Sigmoid colon (tissue), 7 donors: ENCODE results near the gene TRAF3. TPM values are rescaled to one million over a fixed set of nuclear protein-coding genes. Genes with fewer than 3 reads are reported as not detected.

ENCODE experiments used
- DNase-seq: peaks from one replicate; pipeline ENCODE4 v3.0.0-alpha.2; 2019
- H3K27ac ChIP-seq, 4 donors: fragments of 200-600 bp; sonication (generic); one replicate each; pipeline ENCODE4 v1.5.1; 2016 to 2019; ENCODE audit warnings: mild to moderate bottlenecking in 1 of 4
- H3K27me3 ChIP-seq, 3 donors: fragments of 200-600 bp; sonication (generic); one replicate each; pipeline ENCODE4 v1.5.1; 2019; ENCODE audit warnings: mild to moderate bottlenecking in 1 of 3
- H3K36me3 ChIP-seq, 4 donors: fragments of 200-600 bp; sonication (generic); one replicate each; pipeline ENCODE4 v1.5.1; 2016 to 2019
- H3K4me1 ChIP-seq, 4 donors: fragments of 200-600 bp; sonication (generic); one replicate each; pipeline ENCODE4 v1.5.1; 2017 to 2019
- H3K4me3 ChIP-seq, 4 donors: fragments of 200-600 bp; sonication (generic); one replicate each; pipeline ENCODE4 v1.5.1; 2017 to 2019; ENCODE audit warnings: mild to moderate bottlenecking in 2 of 4, moderate library complexity in 1 of 4
- H3K9me3 ChIP-seq, 4 donors: fragments of 200-600 bp in 3 of 4; sonication (generic) in 3 of 4; one replicate each; pipeline versions ENCODE4 v1.5.1 to v1.6.1; 2013 to 2019
- EP300 ChIP-seq, 4 donors: sonication (generic); formaldehyde crosslinking; IDR thresholded peaks; one replicate each; pipeline ENCODE4 v1.6.1; 2017; ENCODE audit warnings: antibody characterized with exemption in 4 of 4
- POLR2A ChIP-seq, 2 donors: fragments of 450-650 bp; IDR thresholded peaks; one replicate each; pipeline ENCODE4 v1.6.1; 2016; ENCODE audit warnings: antibody characterized with exemption in 2 of 2, mild to moderate bottlenecking in 2 of 2, moderate library complexity in 2 of 2
- POLR2AphosphoS5 ChIP-seq, 4 donors: sonication (generic); formaldehyde crosslinking; IDR thresholded peaks; one replicate each; pipeline ENCODE4 v1.6.1; 2017; ENCODE audit warnings: antibody characterized with exemption in 4 of 4
- WGBS, 2 donors: extraction: QIAGEN DNeasy Blood & Tissue Kit; methylation state at CpG; one replicate each; pipeline ENCODE4 v1.1.7; 2013; 5-methylcytosine and 5-hydroxymethylcytosine counted together
- intact Hi-C: fragments of 100-400 bp; cut with DNase I; formaldehyde crosslinking; loops from one replicate; pipeline ENCODE4 v1.15.1; 2023
- polyA plus RNA-seq, 3 donors: library from polyadenylated mRNA; stranded (reverse); fragments of 200-250 nt; gene quantifications; one replicate each; pipeline ENCODE4 v1.2.3, GENCODE V29; 2013
- total RNA-seq, 4 donors: library from RNA; depleted of rRNA; stranded (reverse); fragments of >200 nt; gene quantifications; one replicate each; pipeline ENCODE4 v1.1.0, GENCODE V29; 2016
- TF ChIP-seq, protein P1 (sequence below), 4 experiments: fragments of 450-650 bp in 3 of 4; fragments of 200-600 bp in 1 of 4; IDR thresholded peaks; one replicate each; pipeline ENCODE4 v1.5.1; 2016 to 2019; ENCODE audit warnings: antibody characterized with exemption in 4 of 4, mild to moderate bottlenecking in 3 of 4, moderate library complexity in 2 of 4
- donor health status: healthy with polysubstance abuse.
- donor health status: Bipolar disorder and iron deficiency.
- donor health status: healthy.

The TRAF3 gene
- total and polyA plus RNA-seq, 7 donors = 9.5 to 18.6 (median 12.3) TPM

DNA sequence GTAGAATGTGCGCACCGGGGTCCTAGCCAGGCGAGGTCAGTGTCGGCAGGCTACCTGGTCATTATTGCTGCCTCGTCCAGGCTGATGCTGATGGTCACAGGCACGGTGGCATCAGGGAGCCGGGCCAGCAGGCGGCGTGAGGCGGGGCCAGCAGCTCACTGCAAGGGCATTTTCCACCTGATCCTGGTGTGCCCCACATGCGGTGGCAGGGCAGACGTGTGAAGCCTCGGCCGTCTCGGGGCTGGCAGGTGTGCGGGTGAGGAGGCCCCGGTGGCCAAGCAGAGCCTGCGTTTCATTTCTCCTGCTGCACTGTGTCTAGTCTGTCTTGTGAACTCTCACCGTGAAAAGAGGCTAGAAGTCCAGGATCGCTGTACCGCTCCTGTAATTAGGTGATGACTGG lies 133.2 kb downstream of the TRAF3 start:
- H3K27ac ChIP-seq = no peak overlapping the region
- no peaks in the 10 kb centered on the region for H3K4me1 ChIP-seq
- intact Hi-C loops = no loop called here
- TF ChIP-seq EP300 (IDR thresholded peaks at IDR 0.05) (no peak), POLR2AphosphoS5 (IDR thresholded peaks at IDR 0.05) (no peak), POLR2A (IDR thresholded peaks at IDR 0.05) (no peak)
- TF ChIP-seq, protein P1, sequence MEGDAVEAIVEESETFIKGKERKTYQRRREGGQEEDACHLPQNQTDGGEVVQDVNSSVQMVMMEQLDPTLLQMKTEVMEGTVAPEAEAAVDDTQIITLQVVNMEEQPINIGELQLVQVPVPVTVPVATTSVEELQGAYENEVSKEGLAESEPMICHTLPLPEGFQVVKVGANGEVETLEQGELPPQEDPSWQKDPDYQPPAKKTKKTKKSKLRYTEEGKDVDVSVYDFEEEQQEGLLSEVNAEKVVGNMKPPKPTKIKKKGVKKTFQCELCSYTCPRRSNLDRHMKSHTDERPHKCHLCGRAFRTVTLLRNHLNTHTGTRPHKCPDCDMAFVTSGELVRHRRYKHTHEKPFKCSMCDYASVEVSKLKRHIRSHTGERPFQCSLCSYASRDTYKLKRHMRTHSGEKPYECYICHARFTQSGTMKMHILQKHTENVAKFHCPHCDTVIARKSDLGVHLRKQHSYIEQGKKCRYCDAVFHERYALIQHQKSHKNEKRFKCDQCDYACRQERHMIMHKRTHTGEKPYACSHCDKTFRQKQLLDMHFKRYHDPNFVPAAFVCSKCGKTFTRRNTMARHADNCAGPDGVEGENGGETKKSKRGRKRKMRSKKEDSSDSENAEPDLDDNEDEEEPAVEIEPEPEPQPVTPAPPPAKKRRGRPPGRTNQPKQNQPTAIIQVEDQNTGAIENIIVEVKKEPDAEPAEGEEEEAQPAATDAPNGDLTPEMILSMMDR (IDR thresholded peaks at IDR 0.05) = no peak
- H3K4me3 ChIP-seq = no peak overlapping the region
- no peaks in the 10 kb centered on the region for H3K27me3 ChIP-seq
- peak; percentile 45 for DNase-seq
- 91 to 92% methylated on average over 21 of the region's 21 CpGs for WGBS, 2 donors
- no peaks in the 10 kb centered on the region for H3K9me3 ChIP-seq
- peaks cover 0 to 18% (median under 1%) of the 10 kb centered on the region in 4 donors for H3K36me3 ChIP-seq

- DNase-seq = peak; percentile 59
- TF ChIP-seq EP300 (IDR thresholded peaks at IDR 0.05) (no peak), POLR2AphosphoS5 (IDR thresholded peaks at IDR 0.05) (no peak), POLR2A (IDR thresholded peaks at IDR 0.05) (no peak)
- TF ChIP-seq, protein P1 (IDR thresholded peaks at IDR 0.05) = no peak
- Histone ChIP-seq H3K4me3 (no peak overlapping the region), H3K27ac (no peak overlapping the region), H3K27me3 (no peaks in the 10 kb centered on the region), H3K4me1 (no peaks in the 10 kb centered on the region), H3K9me3 (no peaks in the 10 kb centered on the region), H3K36me3 (peaks cover 0 to 8% (median 0%) of the 10 kb centered on the region in 4 donors)
- intact Hi-C loops = no loop called here
- 87 to 88% methylated on average over 19 of the region's 19 CpGs for WGBS, 2 donors
Measured at GRCh38 chr14:102911541-102911951, 134.3 kb downstream of the TRAF3 start.

GRCh38 chr14:102911991-102912761 lies 134.9 kb downstream of the TRAF3 start:
- TF ChIP-seq POLR2A (IDR thresholded peaks at IDR 0.05) = no peak
- WGBS, 2 donors = 94 to 96% methylated on average over 21 of the region's 21 CpGs
- no peaks in the 10 kb centered on the region for H3K9me3 ChIP-seq
- H3K4me1 ChIP-seq = no peaks in the 10 kb centered on the region
- no peak overlapping the region for H3K4me3 ChIP-seq
- no peaks in the 10 kb centered on the region for H3K27me3 ChIP-seq
- DNase-seq = peak; percentile 60
- intact Hi-C loops = no loop called here
- H3K27ac ChIP-seq = no peak overlapping the region
- H3K36me3 ChIP-seq = peaks cover 0 to 2% (median 0%) of the 10 kb centered on the region in 4 donors

DNA sequence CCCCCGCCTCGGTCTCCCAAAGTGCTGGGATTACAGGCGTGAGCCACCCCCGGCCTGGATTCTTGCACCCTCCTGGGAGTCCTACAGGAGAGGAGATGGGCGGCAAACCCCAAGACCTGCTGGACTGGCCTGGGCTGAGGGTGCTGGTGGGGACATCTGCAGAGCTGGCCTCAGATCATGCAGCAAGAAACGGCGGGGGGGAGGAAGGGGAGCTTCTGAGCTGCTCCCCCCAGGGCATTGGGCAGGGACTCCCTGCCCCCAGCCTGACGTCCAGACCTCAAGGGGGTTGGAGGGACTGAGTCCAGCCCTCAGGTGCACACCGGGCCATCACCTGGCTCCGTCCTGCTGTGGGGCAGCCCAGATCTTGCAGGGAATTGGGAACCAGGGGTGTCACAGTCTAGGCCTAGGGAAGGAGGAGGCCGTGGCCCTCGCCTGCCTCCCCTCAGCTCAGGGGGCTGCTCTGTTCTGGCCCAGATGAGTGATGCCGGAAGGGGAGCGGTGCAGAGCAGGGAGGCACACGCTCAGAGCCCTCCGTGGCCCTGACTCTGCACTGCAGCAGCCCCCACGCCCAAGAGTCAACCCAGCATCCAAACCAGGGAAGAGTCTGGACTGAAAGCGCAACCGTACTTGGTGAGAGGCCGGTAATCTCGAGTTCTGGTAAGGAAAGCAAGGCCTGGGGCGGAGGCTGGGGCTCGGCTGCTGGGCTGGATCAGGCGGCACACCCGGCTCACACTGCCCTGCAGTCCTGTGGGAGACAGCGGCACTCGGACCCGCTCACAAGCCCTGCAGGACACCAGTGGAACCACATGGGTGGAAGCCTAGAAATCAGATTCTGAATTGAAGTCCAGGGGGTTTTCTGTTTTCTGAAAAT lies 136.3 kb downstream of the TRAF3 start:
- no peaks in the 10 kb centered on the region for H3K36me3 ChIP-seq
- no peak for TF ChIP-seq POLR2A (IDR thresholded peaks at IDR 0.05)
- TF ChIP-seq EP300 (IDR thresholded peaks at IDR 0.05) = no peak
- TF ChIP-seq POLR2AphosphoS5 (IDR thresholded peaks at IDR 0.05) = no peak
- TF ChIP-seq, protein P1 (IDR thresholded peaks at IDR 0.05) = no peak
- 91 to 93% methylated on average over 28 of the region's 28 CpGs for WGBS, 2 donors
- intact Hi-C loops = no loop called here
- H3K4me1 ChIP-seq = no peaks in the 10 kb centered on the region
- DNase-seq = peak; percentile 54
- no peak overlapping the region for H3K27ac ChIP-seq
- no peak overlapping the region for H3K4me3 ChIP-seq
- no peaks in the 10 kb centered on the region for H3K27me3 ChIP-seq
- no peaks in the 10 kb centered on the region for H3K9me3 ChIP-seq
